Choroid plexus epithelial cell (primary cell): Measurements from ENCODE around the gene DPYSL4.

ENCODE experiments used
- DNase-seq: peaks from one replicate; pipeline ENCODE4 v3.0.0-alpha.2; 2010; ENCODE audit warnings: low read depth
- H3K4me3 ChIP-seq: 2 replicates; pipeline ENCODE4 v1.5.1; 2011; ENCODE audit warnings: low read depth, mild to moderate bottlenecking, control low read depth, low read length, moderate library complexity
- TF ChIP-seq, protein P1 (sequence below): conservative IDR thresholded peaks from 2 replicates; pipeline ENCODE4 v1.5.1; 2011; ENCODE audit warnings: low read depth, mild to moderate bottlenecking, control low read depth, inconsistent platforms, low read length, moderate library complexity

Gene DPYSL4

DNA sequence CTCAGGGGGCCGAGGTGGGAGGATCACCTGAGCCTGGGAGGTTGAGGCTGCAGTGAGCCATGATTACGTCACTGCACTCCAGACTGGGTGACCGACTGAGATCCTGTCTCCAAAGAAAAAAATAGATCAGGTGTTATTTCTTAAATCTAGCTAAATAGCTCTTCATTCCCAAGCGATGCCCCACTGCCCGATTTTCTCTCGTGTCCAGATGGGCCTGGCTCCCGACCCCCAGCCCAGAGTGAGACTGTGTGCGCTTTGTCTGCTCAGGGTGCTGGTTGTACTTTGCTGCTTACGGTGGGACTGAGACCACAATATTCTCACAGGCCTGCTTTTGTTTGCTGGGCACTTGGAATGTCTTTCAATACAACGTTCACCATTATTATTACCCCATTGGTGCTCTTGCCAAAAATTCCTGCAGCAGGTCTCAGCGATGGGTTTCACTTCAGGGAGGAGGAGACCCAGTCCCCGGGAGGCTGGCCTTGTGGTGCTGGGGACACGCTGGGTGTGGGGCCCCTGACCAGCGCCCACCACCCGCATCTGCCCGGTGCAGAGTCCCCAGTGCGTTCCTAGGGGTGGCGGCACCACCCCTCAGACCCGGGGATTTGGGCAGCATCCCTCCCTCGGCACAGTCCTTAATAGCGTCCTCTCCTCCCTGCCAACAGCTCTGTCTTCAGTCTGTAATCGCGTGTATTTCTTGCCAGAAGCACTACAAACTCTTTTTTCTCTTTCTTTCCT lies 20.4 kb upstream of the DPYSL4 start:
- no peak for DNase-seq

DNA sequence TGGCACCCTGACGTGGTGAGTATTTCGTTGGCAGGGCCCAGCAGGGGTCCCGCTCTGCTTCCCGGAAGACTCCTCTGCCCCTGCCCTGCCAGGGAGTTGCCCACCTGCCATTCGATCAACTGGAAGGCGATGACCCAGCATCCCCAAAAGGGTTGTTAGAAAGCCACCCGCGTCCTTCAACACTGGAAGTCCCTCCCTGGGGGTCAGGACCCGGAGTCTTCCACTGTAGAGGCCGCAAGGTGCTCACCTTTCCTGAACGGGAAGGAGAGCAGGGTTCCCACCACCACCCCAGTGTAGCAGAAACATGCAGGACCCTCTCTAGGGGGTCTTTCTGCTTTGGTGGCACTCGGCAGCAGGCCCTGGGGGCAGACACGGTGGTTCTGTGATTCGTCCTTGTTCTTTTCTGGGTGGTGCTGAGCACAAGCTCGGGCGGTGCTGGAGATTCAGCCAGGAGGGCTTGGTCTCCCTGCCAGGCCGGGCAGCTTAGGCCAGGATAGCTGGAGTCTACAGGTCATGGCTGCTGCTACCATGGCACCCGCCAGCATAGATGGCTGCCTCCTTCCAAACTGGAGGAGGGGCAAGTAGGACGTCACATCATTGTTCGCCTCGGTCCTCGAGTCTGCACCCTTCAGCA lies 19.6 kb upstream of the DPYSL4 start:
- no peak for DNase-seq
- no peak overlapping the region for H3K4me3 ChIP-seq
- TF ChIP-seq, protein P1, sequence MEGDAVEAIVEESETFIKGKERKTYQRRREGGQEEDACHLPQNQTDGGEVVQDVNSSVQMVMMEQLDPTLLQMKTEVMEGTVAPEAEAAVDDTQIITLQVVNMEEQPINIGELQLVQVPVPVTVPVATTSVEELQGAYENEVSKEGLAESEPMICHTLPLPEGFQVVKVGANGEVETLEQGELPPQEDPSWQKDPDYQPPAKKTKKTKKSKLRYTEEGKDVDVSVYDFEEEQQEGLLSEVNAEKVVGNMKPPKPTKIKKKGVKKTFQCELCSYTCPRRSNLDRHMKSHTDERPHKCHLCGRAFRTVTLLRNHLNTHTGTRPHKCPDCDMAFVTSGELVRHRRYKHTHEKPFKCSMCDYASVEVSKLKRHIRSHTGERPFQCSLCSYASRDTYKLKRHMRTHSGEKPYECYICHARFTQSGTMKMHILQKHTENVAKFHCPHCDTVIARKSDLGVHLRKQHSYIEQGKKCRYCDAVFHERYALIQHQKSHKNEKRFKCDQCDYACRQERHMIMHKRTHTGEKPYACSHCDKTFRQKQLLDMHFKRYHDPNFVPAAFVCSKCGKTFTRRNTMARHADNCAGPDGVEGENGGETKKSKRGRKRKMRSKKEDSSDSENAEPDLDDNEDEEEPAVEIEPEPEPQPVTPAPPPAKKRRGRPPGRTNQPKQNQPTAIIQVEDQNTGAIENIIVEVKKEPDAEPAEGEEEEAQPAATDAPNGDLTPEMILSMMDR: no peak

More for the DNA sequence above, 20.4 kb upstream of the DPYSL4 start:
- TF ChIP-seq, protein P1: no peak
- no peak overlapping the region for H3K4me3 ChIP-seq

DNA sequence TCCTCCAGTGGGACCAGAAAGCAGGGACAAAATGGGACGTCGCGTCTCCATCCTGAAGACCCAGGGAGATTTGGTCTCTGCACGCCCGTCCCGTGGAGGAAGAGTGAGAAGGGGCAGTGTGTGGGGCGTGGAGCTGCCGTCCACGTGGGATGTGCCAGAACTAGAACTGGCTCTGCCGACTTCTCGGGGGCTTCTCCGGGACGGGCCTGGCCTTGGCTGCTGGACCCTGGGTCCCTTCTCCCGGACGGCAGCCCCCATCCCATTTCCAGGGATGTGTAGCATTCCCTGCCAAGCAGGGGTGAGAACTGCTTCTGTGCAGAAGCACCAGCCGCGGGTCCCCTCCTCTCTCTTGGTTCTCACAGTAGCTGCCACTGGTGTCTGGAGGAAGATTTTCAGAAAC lies 18.8 kb upstream of the DPYSL4 start:
- H3K4me3 ChIP-seq: no peak overlapping the region
- TF ChIP-seq, protein P1: no peak
- no peak for DNase-seq

DNA sequence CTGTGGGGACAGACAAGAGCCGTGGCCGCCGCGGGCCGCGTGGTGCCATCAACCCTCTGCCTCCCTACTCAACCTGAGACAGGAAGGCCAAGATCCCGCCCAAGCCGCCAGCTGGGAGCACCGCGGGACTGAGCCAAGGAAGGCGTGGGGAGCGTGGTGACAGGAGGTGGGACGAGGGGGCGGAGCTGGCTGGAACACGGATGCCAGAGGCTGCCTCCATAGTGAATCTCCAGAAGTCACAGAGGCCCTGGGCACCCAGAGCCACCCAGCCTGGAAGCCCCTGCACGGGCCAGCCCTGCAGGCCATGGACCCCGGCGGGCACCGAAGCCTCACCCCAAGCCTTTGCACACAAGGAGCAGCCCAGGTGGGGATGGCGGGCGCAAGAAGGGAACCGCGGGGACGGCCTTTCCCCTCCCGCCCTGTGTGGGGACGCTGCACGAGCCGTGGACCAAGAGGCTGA lies 18.1 kb upstream of the DPYSL4 start:
- H3K4me3 ChIP-seq: no peak overlapping the region
- TF ChIP-seq, protein P1: no peak

DNA sequence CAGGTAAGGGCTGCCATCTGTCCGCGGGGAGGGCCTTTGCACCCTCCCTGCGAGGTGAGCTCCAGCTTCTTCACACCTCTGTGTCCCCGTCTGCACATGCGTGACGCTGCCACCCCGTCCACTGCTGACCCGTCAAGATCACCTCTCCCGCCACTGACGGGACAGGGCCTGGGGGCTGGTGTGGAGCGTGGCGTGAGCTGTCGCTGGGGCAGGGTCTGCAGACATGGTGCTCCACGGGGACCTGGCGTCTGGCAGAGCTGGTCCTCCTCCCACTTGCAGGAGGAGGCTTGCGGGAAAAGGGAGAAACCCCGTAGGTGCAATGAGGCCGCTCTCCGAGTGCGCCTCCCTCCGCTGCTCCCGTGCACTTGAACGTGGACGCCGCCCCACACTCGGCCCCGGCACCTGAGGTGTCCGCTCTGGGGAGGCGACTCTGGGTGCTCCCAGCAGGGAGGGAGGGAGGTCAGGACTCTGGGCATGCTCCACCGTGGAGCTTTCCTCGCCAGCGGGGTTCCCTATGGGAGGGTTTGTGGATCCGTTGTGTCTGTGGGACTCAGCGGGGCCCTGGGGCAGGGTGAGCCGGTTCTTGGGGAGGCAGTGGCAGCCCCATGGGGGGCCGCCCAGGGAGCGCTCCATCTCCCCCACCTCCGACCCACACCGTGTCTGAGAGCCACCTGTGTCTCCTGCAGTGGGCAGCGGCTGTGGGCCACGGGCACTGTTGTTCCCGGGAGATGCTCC lies 17.6 kb upstream of the DPYSL4 start:
- DNase-seq: no peak
- H3K4me3 ChIP-seq: no peak overlapping the region
- TF ChIP-seq, protein P1: no peak

More for the DNA sequence above, 18.1 kb upstream of the DPYSL4 start:
- no peak for DNase-seq

DNA sequence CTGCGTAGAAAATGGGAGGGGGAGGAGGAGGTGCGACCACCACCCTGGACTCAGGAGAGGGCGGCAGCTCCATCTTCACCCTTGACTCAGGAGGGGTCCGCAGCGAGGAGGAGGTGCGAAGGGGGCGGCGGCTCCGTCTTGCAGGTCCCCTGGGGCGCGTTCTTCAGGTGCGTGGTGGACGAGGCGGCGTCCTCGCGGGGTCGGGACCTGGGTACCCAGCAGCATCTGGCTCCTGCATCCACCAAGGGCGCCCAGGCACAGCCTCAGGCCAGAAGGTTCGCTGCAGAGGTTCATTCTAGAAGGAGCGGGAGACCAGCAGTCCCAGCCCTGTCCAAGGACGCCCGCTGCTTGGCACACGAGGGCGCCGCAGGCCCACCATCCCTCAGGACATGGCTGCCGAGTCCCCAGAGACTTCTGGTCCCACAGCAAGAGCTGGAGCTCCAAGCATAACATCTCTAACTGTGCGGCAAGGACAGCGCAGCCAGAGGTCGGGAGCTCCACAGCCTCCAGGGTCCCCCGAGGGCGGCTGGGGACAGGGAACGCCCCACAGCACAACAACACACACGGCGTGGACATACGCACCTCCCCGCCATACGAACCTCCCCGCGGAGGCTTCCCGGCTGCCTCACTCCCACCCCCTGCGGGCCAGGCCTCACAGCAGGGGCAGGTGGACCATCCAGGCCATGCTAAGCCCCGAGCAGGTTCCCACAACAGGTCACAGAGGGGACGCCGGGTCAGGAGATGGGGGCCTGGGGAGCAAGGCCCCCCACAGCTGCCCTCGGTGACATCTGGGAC lies 16.8 kb upstream of the DPYSL4 start:
- H3K4me3 ChIP-seq: no peak overlapping the region
- TF ChIP-seq, protein P1: no peak
- DNase-seq: no peak
